ENCODE data around the gene SLC52A3.
"Not testable (repeated sequence)": the region's sequence is repeated elsewhere in the genome, so short reads cannot be mapped to it uniquely, and the experiment has no call there.

SLC52A3 gene

DNA sequence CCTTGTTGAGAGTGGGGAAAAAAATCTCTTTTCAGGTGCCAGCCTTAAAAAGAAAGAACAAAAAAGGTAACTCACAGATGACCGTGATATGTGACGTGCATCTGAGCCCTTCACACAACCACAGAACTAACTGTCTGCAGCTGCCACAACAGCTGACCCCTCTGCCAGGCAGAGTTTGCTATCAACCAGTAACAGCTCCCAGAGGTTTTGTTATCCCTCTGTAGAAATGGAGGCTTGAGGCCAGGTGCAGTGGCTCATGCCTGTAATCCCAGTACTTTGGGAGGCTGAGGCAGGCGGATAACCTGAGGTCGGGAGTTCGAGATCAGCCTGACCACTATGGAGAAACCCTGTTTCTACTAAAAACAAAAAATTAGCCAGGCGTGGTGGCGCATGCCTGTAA lies 42.8 kb downstream of the SLC52A3 start:
- DNase-seq, result no peak

DNA sequence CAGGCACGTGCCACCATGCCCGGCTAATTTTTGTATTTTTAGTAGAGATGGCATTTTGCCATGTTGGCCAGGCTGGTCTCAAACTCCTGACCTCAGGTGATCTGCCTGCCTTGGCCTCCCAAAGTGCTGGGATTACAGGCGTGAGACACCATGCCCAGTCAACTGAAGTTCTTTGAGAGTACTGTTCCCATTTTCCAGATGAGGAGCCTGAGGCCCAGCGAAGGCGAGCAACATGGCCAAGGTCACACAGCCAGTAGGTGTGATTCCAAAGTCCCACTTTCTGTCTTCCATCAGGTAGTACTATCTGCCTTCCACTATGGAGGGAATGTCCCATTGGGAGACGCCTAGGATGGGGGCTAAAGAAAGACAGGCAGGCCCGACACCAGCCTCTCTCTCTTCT lies 43.5 kb downstream of the SLC52A3 start:
- not testable (repeated sequence) for DNase-seq

DNA sequence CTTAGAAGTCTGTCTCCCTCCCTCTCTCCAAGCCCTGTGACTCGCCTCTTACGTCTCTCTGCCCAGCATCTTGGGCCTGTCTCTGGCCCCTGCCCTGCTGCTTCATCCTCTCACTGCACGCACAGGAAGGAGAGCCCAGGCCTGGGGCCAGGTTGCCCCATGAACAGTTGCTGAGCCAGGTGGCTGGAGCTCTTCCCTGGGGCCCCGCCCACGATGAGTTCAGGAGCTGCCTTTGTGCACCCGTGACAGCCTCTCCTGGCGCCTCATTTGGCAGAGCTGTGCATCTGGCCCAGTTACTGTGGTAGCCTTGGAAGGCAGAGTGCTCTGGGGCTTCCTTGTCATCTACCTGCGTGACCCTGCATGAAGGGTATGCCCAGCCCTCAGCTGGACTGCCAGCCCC lies 44.5 kb downstream of the SLC52A3 start:
- no peak for DNase-seq

DNA sequence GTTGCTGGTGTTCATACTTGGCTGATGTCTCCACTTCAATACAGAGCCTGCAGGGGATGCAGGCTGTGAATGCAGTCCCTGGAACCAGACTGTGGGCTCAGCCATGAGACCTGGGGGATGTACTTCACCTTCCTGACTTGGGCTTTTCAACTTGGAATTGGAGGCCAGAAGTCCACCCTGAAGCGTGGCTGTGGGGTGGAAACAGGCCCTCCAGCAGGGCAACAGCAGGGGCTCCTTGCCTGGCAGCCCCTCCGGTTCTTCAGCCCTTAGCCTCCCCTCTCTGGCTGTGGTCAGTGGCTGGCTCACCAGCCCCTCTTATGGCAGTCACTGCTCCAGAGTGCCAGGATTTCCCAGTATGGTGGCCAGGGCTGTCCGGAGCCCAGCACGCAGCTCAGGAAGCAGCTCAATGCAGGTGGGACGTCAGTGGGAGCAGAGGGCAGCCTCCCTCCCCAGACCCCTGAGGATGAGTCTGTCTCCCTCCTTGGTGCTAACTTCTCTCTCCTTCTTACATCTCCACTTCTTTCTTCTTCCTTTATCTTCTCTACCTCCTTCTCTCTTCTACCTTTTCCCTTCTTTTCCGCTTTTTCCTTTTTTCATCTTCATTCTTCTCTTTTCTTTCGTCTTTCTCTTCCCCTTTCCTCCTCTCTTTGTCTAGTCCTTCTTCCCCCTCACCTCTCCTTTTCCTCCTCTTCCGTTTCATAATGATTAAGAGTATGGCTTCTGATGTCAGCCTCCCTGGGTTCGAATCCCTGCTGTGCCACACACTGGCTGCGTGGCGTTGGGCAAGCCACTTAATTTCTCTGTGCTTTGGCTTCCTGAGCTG lies 45.3 kb downstream of the SLC52A3 start:
- no peak for DNase-seq

DNA sequence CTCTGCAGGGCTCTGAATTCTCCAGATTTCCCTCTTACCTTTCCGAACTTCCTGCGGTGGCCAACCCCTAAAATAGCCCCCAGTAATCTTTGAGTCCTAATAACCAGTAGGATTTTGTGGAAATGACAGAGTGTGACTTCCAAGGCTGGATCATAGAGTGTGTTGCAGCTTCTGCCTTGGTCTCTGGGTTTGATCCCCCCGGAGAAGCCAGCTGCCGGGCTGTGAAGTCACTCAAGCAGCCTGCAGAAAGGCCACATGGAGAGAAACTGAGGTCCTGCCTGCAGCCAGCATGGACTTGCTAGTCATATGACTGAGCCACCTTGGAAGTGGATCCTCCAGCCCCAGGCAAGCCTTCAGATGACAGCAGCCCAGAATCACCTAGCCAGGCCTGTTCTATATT lies 46.4 kb downstream of the SLC52A3 start:
- no peak for DNase-seq

DNA sequence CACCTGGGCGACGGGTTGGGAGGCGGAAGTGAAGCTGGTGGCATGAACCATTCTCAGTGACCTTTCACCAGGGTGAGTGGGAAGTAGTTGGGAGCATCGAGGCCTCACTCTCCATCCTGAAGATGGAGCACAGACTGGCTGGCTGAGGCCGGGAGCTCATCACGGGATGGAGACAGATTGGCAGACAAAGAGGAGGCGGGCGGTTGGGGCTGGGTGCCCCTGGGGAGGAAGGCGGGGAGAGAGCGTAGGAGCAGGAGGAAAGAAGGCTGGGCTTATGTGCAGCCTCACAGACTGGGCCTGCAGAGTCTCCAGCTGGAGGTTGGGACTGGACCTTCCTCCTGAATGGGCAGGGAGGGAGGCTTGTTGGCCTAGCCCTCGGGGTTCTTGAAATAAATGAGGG lies 48.5 kb downstream of the SLC52A3 start:
- DNase-seq, result no peak

DNA sequence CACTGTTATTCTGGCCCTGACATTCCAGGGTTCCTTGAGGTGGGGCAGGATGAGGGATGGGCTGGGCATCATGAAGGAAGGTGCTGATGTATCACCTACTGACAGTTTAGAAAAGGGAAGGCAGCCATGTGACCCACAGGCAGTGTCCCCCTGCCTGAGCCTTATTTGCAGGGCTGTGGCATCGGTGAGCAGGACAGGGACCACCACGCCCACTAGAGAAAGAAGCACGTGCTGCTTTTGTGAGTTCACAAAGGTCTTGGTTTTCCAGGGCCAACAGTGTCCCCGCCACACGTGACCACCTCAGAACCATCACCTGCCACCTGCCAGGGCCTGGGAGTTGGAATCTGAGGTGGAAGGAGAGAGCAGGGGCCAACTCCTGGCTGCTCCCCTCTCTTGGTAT lies 49.2 kb downstream of the SLC52A3 start:
- no peak for DNase-seq

DNA sequence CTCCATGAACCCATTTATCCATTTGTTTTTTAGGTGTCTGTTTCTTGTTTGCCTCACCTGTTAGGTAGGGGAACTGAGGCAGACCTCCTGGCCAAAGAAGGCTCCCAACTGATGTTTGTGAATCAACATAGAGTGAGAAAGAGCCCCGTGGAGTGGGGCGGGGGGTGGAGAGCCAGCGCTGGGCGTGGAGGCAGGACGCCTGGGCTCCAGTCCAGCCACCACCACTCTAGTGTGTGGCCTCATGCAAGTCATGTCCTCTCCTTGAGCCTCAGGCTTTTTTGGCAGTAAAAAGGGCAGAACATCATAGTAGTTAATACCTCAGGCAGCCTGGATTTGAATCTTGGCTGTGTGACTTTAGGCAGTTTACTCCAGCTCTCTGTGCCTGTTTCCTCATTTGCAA lies 50.5 kb downstream of the SLC52A3 start:
- DNase-seq, result no peak

DNA sequence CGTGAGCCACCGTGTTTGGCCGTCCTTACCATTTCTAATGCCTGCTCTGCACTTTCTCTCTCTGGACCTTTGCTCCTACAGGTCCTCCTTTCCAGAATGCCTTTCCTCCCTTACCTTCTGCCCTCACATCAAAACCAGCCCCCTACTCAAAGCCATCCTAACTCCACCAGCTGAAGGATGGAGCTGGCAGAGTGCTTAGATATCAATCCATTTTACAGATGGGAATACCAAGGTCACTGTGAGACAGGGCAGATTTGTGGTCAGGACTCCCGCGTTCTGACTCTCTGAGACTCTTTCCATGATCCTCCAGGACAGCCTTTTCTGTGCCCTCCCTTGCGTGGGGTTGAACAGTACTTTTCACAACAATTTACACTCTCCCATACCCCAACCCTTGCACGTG lies 51.0 kb downstream of the SLC52A3 start:
- no peak for DNase-seq

DNA sequence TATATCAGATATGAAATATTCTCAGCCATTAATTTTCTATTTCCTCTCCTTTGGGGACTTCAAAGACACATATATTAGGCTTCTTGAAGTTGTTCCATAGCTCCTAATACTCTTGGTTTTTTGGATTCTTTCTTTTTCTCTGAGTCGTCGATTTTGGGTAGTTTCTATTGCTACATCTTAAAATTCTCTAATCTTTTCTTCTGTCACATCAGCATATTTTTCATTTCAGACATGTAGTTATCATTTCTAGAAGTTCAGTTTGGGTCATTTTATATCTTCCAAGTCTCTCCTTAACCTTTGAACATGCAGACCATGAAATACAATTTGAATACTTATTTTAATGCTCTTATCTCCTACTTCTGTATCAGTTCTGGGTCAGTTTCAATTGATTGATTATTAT lies 53.8 kb downstream of the SLC52A3 start:
- DNase-seq, result no peak

DNA sequence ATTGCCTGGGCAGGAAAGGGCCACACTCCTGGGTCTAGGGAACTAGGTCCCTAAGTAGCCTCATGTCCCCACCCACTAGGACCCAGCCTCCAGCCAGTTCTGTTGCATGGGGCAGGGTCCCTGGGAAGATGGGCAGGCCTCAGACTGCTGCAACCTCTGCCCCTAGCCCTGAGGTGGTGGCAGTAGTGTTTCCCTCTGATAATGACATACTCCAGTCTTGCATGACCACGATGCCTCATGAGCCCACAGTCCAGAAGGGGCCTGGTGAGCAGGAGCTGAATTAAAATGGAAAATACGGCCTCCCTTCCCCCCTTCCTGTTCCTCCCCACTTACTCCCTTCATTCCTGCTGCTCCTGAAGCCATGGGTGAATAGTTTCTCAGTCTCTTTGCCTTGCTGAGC lies 56.7 kb downstream of the SLC52A3 start:
- no peak for DNase-seq

DNA sequence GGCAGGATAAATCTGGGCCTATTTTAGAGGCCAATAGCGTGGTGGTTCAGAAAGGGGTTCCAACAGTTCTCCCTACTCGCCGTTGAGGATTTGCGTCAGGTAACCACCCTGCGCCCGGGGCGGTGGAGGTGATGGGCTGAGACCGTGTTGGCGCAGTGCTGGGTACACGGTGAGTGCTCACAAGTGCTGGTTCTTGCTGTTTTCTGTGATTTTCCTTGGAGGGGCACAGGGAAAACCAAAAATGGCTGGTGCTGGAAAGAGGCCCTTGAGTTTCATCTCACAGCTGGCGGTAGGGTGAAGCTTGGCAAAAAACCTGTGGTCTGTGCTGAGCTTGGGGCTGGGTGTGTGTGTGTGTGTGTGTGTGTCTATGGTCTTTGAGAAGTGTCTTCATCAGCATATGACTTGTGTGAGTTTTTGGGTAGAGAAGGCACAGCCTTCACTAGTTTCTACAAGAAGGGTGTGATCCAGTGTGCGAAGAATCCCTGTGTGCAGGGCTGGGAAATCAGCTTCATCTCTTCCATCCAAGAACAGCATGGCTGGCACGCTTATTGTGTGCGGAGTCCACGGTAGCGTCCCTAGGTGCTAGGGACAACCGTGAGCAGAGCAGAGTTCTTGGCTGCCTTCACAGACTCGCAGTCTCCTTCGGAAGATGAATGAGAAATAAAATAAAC lies 57.4 kb downstream of the SLC52A3 start:
- DNase-seq, result no peak

Measured in activated T-cell treated with anti-CD3 and anti-CD28 coated beads for 4 hours (primary cell).